Measurements from ENCODE around the gene FAM199X.
A peak's percentile ranks its signal among the peaks of the same experiment; 100 is the strongest.

- TF ChIP-seq CTCF (IDR thresholded peaks at IDR 0.05) (no peak), EP300 (IDR thresholded peaks at IDR 0.05) (no peak), POLR2AphosphoS5 (IDR thresholded peaks at IDR 0.05) (peak; percentile 54), POLR2A (IDR thresholded peaks at IDR 0.05) (peak; percentile 28 to 30)
Measured at GRCh38 chrX:104156630-104157529, 9.4 kb upstream of the FAM199X start, which contains the start of gene SLC25A53.

All from gastroesophageal sphincter (tissue), 3 donors.